ENCODE data around the gene RNF213.
"Not testable (repeated sequence)": the region's sequence is repeated elsewhere in the genome, so short reads cannot be mapped to it uniquely, and the experiment has no call there.

The RNF213 gene

DNA sequence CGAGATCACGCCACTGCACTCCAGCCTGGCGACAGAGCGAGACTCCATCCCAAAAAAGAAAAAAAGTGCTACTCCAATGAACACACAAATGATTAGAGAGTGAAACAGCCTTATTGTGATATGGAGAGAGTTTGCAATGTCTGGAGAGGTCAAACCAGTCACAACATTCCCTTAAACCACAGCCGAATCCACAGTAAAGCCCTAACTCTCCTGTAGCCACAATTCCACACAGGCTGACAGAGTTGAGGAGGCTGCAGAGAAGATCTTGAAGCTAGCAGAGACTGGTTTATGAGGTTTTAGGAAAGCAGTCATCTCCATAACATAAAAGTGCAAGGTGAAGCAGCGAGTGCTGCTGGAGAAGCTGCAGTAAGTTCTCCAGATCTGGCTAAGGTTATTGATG, 6.7 kb downstream of the RNF213 start:
- no peak for DNase-seq (ENCODE audit: low read depth in 4 of 4, low spot score in 1 of 4)

- no peak for DNase-seq (ENCODE audit: low read depth in 4 of 4, low spot score in 1 of 4)
Observed at GRCh38 chr17:80268427-80268826, 7.8 kb downstream of the RNF213 start.

DNA sequence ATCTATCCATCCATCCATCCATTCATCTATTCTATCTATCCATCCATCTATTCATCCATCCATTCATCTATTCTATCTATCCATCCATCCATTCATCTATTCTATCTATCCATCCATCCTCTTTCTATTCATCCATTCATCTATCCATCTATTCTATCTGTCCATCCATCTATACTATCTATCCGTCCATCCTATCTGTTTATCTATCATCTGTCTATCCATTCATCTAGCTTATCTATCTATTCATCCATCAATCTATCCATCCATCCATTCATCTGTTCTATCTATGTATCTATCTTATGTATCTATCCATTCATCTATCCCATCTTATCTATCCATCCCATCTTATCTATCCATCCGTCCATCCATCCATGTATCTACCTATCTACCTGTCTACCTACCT, 8.8 kb downstream of the RNF213 start:
- no peak for DNase-seq (ENCODE audit: low read depth in 4 of 4, low spot score in 1 of 4)

DNA sequence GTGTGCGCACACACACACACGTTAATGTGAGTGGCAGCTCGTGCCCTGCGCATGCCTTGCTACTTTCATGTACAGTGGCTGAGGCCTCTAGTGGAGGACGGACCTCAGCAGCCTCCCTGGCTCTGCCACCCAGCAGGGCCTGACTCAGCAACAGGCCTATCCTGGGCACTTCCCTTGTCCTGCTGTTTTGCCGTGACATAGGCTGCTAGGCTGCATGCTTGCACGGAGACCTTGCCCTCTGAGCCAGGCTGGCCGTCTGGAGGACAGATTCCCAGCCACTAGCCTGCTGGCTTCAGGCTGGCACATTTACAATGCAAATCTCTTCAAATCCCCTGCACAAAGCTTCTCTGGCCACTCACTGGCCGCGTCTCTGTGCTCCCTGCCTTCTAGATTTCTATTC, 9.5 kb downstream of the RNF213 start:
- no peak for DNase-seq (ENCODE audit: low read depth in 4 of 4, low spot score in 1 of 4)

GRCh38 chr17:80270836-80271235, 10.2 kb downstream of the RNF213 start:
- no peak for DNase-seq (ENCODE audit: low read depth in 4 of 4, low spot score in 1 of 4)

DNA sequence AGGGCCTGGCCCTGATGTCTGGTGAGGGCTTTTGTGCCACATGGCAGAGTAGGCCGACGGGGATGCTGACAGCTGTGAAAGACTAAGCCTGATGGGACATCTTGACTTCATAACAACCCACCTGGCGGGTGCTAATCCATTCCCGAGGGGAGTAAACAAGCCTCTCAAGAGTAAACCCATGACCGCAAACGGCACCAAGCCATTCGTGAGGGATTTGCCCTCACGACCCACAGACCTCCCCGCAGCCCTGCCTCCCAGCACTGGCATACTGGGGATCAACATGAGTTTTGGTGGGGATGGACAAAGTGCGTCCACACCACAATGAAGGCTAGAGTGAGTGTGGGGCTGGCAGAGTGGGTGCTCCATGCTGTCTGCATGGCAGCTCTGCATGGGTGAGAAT, 11.7 kb downstream of the RNF213 start:
- DNase-seq (ENCODE audit: low read depth in 4 of 4, low spot score in 1 of 4), result no peak

DNA sequence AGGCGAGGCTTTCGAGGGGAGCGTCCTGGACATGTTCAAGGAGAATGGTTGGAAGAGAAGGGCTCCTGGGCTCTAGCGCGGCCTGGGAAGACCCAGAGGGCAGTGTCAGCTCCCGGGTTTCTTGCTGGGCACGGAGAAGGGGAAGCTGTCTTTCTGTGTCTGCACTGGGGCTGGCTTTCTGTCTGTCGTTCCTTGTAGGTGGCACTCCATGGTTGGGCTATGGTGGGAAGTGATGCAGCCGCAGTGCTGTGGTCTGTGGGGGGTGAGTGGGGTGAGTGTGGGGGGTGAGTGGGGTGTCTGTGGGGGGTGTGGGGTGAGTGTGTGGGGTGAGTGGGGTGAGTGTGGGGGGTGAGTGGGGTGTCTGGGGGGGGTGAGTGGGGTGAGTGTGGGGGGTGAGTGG, 13.7 kb downstream of the RNF213 start:
- DNase-seq (ENCODE audit: low read depth in 4 of 4, low spot score in 1 of 4), result no peak

DNA sequence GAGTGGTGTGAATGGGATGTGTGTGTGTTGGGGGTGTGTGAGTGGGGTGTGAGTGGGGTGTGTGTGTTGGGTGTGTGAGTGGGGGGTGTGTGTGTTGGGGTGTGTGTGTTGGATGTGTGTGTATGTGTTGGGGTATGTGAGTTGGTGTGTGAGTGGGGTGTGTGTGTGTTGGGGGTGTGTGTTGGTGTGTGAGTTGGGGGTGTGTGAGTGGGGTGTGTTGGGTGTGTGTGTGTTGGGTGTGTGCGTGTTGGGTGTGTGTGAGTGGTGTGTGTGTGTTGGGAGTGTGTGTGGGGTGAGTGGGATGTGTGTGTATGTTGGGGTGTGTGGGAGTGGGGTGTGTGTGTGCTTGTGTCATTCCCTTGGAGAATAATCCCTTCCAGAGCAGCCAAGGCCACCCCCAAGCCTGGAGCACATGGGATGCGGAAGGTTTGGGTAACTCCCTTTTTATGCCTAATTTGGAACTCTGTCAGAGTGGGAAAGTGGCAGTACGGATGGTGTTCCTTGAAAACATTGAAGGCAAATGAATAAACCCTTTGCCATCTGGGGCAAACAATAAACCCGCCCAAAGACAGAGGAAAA, 14.3 kb downstream of the RNF213 start:
- DNase-seq (ENCODE audit: low read depth in 4 of 4, low spot score in 1 of 4), result no peak

DNA sequence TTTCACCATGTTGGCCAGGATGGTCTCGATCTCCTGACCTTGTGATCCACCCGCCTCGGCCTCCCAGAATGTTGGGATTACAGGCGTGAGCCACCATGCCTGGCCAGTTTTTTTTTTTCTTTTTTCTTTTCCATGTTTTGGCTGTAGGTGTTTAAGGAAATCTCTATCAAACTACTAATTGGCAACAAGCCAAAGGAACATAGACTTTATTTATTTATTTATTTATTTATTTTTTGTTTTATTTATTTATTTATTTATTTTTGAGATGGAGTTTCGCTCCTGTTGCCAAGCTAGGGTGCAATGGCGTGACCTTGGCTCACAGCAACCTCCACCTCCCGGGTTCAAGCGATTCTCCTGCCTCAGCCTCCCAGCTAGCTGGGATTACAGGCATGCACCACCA, 15.2 kb downstream of the RNF213 start:
- not testable (repeated sequence) for DNase-seq (ENCODE audit: low read depth in 4 of 4, low spot score in 1 of 4)

GRCh38 chr17:80277751-80278671, 17.4 kb downstream of the RNF213 start:
- DNase-seq (ENCODE audit: low read depth in 4 of 4, low spot score in 1 of 4), result no peak

DNA sequence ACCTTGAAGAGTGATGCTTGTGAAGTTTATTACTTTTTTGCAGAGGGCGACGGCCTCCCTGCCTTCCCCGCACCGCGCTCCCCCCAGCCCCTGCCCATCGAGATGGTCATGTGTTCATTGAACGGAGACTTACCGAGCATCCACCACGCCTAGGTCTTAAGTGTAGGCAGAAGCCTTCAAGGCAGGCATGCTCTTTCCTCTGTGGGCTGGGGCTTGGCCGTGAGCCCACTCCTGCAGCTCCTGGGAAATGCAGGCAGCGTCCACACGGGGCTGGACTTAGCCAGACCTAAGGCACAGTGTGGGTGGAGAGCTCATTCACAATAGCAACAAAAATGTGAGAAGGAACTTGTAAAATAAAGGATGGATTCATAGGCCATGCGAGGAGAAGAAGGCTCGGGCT, 19.2 kb downstream of the RNF213 start:
- no peak for DNase-seq (ENCODE audit: low read depth in 4 of 4, low spot score in 1 of 4)

- no peak for DNase-seq (ENCODE audit: low read depth in 4 of 4, low spot score in 1 of 4)
Observed at GRCh38 chr17:80281516-80281915, 20.9 kb downstream of the RNF213 start.

- DNase-seq (ENCODE audit: low read depth in 4 of 4, low spot score in 1 of 4), result no peak
Observed at GRCh38 chr17:80283116-80283852, 22.6 kb downstream of the RNF213 start.

DNA sequence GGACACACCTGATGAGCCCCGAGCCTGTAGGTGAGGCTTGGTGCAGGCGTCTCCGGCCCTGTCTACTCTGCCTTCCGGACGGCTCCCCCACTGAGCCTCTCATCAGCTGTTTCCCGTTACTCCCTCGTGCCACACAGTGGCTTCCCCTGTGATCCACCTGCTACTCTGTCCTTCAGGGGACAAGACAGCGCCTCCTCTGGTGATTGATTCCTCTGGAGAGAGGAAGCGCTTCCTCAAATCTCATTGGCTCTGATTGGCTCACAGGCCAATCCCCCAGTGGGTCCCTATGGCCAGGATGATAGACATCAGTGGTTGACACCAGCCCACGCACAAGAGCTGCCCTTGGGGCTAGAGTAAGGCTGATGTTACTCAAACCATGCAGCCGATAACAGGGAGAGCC, 24.0 kb downstream of the RNF213 start:
- DNase-seq (ENCODE audit: low read depth in 4 of 4, low spot score in 1 of 4), result no peak

DNA sequence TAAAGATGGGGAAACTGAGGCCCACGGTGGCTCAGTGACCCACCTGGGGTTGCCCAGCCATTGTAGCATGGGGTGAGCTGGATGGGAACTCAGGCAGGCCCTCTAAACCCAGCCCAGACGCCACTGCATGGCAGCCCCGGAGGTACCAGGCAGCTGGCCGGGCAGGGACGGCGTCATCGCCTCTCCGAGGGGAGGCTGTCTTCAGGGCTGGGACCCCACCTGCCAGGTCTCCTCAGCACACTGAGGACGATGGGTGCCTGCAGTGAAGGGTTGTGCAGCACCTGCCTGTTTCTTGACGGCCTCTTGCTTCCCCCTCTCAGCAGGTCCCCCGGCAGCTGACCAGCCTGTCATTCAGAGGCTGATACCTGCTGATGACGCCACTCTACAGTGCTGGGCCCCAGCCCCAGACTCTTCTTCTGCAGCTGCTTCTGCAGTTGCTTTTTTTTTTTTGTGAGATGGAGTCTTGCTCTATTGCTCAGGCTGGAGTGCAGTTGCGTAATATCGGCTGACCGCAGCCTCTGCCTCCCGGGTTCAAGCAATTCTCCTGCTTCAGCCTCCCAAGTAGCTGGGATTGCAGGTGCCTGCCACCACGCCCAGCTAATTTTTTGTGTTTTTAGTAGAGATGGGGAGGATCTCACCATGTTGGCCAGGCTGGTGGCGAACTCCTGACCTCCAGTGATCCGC, 24.7 kb downstream of the RNF213 start:
- no peak for DNase-seq (ENCODE audit: low read depth in 4 of 4, low spot score in 1 of 4)

DNA sequence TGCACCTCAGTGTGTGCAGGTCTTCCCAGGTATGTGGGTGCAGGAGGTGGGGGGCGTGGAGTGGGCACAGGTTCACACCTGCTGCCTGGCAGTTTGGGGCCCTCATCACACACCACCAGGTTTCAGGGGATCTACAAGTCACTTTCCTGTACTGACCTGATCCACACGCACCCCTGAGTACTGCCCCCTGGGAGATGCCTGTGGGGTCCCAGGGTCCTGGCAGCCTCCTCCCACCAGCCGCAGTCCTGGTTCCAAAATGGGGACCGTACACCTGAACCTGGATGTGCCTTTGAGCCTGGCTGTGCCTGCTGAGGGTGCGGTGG, 25.9 kb downstream of the RNF213 start:
- DNase-seq (ENCODE audit: low read depth in 4 of 4, low spot score in 1 of 4), result no peak

DNA sequence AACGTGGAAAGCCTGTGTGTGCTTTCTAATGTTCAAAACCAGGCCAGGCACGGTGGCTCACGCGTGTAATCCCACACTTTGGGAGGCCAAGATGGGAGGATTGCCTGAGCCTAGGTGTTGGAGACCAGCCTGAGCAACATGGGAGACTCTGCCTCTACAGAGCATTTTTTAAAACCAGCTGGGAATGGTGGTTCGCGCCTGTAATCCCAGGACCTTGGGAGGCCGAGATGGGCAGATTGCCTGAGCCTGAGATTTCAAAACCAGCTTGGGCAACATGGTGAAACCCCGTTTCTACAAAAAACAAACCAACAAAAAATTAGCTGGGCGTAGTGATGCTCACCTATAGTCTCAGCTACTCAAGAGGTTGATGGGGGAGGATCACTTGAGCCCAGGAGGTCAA, 26.4 kb downstream of the RNF213 start:
- no peak for DNase-seq (ENCODE audit: low read depth in 4 of 4, low spot score in 1 of 4)

- DNase-seq (ENCODE audit: low read depth in 4 of 4, low spot score in 1 of 4), result no peak
Observed at GRCh38 chr17:80287806-80288567, 27.3 kb downstream of the RNF213 start.

GRCh38 chr17:80289616-80290015, 29.0 kb downstream of the RNF213 start:
- DNase-seq (ENCODE audit: low read depth in 4 of 4, low spot score in 1 of 4), result no peak

DNA sequence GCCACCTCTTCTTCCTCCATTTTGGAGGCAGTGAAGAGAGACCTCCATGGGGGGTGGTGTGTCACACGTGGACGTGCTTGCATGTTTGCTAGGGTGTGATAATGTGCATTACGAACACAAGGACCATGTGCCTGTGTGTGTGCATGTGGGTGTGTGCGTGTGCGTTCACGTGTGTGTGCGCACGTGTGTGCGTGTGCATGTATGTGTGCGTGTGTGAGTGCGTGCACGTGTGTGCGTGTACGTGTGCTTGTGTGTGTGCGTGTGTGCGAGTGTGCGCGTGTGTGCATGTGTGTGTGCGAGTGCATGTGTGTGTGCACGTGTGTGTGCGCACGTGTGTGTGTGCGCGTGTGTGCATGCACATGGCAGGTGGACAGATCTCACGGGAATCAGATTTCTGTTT, 29.5 kb downstream of the RNF213 start:
- DNase-seq (ENCODE audit: low read depth in 4 of 4, low spot score in 1 of 4), result no peak

DNA sequence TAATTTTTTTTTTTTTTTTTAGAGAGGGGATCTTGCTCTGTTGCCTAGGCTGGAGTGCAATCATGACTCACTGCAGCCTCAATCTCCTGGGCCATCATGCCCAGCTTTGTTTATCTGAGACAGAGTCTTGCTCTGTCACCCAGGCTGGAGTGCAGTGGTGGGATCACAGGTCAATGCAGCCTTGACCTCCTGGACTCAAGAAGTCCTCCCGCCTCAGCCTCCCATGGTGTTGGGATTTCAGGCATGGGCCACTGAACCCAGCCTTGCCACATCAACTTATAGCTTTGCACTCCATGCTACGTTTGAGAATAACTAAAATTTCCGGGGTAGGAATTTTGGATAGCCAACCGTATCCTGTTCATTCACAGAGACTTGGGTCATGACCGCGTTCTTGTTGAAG, 30.6 kb downstream of the RNF213 start:
- DNase-seq (ENCODE audit: low read depth in 4 of 4, low spot score in 1 of 4), result no peak

Data from stimulated activated CD4-positive, alpha-beta T cell treated with anti-CD3 and anti-CD28 coated beads, Interleukin-1b, Interleukin-23, amount 100 ng/mL, for 24 hours (primary cell).